ENCODE results near the gene EIF4G1.

Gene EIF4G1

DNA sequence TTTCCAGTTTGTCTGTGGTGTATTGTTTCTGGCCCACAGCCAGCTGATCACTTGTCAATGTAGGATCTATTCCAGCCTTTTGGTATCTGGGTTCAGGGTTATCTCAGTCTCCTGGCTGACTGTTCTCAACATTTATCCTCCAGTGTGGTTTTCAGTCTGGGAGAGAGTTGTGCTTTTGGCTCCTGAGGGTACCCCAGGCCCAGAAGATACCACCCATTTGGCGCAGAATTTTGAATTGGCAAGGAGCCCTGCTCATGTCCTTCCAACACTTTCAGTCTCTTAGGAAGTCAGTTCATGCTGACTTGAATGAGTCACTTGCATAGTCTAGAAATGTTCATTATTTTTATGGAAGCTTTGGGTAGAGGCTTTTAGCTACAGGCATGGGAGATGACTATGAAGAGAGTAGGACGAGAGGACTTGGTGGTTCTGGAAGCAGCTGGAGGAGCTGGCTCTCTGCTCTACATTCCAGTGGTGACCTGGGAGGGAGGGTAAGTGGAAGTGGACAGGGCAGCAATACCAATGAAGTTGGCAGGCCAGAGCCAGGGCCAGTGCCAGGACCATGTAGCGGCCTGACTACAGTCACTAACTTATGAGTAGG lies 54.3 kb downstream of the EIF4G1 start:
- no peak for DNase-seq

DNA sequence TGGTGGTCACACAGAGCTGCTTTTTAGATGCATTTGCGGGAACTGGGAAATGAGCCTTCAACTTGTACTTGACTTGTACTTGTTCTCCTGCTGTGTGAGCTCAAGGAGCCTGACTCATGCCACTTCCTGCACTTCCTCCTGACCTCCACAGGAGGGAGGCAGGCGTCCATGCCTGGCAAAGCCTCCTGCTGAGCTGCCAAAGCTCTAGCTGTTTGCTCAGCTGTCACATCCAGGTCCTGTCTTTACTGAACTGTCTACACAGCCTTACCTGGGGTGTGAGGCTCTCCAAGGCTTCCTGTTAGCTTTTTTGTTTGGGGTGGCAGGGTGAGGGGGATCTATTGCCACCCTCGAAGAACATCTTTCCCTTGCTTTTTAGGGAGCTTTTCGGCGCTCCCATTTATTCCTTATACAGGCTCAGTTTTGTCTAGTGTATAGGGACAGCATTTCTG lies 57.2 kb downstream of the EIF4G1 start:
- peak; percentile 89 for DNase-seq

DNA sequence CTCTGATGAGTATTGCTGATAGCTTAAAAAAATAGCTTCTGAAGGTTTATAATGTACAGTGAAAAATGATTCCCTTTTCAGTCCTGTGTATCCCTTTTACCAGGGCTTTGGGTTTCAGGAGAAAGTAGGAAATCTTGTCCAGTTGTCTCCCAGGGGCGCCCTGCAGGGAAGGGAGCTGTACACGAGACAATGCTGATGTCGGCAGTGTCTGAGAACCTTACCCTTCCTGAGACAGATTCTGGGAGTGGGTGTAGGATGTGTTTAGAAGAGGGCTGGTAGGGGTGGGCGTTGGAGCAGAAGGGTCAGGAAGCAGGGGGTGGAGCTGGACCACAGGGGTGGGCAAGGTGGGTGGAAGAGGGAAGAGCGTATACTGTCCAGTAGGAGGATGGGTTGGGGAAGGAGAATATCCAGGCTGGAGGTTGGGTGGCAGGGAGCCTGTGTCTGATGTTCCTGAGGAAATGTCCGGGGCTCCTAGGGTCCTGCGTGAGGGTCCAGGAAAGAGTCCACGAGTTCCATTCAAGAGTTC lies 58.0 kb downstream of the EIF4G1 start:
- no peak for DNase-seq

DNA sequence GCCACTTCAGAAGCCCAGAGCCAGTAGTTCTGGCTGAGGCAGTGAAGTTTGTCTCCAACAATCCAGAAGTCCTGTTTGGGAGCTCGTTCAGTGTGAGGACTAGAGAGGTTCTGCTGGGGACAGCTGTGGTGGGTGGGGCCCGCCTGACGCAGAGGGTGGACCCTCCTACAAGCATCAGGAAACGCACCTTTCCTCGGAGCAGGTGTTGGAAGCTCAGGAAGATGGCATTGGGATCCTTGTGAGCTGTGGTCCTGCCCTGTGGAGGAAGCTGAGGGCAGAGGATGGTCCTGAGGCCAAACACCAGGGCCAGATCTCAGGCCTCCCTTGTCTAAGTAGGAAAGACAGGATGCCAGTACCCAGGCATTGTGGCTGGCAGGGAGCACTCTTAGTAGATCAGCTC lies 58.5 kb downstream of the EIF4G1 start:
- DNase-seq, result no peak

- no peak for DNase-seq
Observed at GRCh38 chr3:184373422-184373821, 59.0 kb downstream of the EIF4G1 start.

GRCh38 chr3:184375747-184376461 lies 61.5 kb downstream of the EIF4G1 start:
- DNase-seq, result no peak

GRCh38 chr3:184377374-184377773 lies 63.0 kb downstream of the EIF4G1 start:
- DNase-seq, result no peak

DNA sequence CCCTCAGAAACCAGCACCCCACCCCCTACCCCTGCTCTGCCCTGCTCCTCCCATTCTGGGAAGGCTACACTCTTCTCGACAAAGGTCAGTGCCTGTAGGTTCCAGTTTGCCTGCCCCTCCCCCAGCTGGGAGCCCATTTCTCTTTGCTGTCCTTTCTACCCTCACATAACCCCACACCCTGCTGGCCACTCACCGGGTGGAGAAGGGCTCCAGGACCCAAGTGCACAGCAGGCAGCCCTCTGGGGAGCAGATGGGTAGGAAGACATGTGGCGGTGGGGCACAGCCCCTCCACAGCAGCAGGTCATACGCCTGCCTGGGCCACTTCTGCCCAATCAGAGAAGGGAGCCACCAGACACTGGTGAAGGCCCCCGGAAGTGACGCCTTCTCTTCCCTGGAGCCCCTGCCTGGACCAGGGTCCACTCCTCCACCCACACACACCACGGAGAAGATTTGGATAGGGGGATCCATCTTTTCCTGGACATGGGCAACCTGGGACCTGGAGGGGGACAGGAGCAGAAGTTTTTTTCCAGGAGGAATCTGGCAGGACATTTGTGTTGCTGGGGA lies 63.6 kb downstream of the EIF4G1 start, which contains the start of gene THPO:
Gene THPO (minus strand): TSS at position 326 of the 564 bp plus-strand sequence. CDS start 1,948 bp downstream, outside the sequence.
- peak; percentile 65 for DNase-seq

GRCh38 chr3:184378651-184379357 lies 64.4 kb downstream of the EIF4G1 start:
- no peak for DNase-seq

DNA sequence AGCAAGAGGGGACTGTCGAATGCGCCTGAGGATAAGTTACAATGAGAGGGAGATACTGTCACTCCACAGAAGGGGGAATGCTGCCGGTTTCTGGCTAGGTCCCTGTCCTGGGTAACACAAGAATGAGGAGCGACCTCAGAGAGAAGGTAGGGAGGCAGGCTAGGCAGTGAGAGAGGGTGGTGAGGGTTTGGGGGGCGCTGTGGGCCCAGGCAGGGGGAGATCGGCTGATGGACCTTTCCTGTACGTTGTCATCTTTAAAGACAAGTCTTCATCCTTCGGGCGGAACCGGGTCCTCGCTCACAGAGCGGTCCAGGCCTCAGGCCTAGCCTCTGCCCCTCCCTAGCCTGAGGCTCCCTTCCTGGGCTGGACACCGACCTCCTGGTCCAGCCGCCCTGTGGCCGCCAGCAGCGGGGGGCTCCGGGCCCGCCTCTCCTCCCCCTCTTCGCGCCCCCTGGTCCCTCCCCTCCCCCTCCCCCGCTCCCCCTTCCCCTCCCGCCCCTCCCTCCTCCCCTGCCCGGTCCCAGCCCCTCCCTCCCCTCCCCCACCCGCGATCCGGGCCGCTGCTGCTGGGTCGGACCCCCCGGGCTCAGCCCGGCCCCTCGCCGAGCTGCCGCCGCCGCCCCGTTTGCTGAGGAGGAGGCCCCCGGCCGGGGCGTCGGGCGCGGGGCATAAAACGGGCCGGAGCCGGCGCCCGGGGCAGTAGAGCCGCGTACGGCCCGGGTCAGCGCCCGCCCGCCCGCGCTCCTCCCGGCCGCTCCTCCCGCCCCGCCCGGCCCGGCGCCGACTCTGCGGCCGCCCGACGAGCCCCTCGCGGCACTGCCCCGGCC lies 65.2 kb downstream of the EIF4G1 start, which contains the start of gene CHRD:
Gene CHRD (plus strand): TSS at position 697 of the 827 bp plus-strand sequence. CDS start 265 bp downstream, outside the sequence.
- DNase-seq, result no peak

GRCh38 chr3:184380185-184380626 lies 65.8 kb downstream of the EIF4G1 start:
- DNase-seq, result peak; percentile 36

GRCh38 chr3:184380627-184381260 lies 66.3 kb downstream of the EIF4G1 start:
- DNase-seq, result no peak

DNA sequence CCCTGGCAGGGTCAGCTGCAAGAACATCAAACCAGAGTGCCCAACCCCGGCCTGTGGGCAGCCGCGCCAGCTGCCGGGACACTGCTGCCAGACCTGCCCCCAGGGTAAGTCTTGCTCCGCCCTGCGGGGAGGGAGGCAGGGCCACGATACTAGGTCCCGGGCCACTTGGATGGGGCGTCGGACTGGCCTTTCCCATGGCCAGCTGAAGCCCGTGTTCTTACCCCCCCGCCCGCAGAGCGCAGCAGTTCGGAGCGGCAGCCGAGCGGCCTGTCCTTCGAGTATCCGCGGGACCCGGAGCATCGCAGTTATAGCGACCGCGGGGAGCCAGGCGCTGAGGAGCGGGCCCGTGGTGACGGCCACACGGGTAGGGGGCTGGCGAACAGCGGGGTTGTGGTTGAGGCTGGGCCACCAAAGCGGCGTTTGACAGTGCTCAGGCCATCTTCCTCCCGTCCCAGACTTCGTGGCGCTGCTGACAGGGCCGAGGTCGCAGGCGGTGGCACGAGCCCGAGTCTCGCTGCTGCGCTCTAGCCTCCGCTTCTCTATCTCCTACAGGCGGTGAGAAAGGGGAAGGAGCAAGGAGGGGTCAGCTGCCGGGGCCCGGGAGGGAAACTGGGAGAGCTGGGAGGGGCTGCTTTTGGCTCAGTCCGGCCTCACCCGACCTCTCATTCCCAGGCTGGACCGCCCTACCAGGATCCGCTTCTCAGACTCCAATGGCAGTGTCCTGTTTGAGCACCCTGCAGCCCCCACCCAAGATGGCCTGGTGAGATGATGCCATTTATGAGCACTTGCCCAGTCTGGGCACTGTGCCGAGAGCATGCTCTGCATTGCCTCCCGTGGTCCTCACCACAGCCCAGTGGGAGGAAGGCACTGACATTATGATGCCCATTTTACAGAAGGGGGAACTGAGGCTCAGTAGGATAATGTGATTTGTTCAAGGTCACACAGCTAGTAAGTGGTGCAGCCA lies 67.1 kb downstream of the EIF4G1 start:
- DNase-seq, result no peak

GRCh38 chr3:184382326-184383032 lies 68.1 kb downstream of the EIF4G1 start:
- DNase-seq, result no peak

DNA sequence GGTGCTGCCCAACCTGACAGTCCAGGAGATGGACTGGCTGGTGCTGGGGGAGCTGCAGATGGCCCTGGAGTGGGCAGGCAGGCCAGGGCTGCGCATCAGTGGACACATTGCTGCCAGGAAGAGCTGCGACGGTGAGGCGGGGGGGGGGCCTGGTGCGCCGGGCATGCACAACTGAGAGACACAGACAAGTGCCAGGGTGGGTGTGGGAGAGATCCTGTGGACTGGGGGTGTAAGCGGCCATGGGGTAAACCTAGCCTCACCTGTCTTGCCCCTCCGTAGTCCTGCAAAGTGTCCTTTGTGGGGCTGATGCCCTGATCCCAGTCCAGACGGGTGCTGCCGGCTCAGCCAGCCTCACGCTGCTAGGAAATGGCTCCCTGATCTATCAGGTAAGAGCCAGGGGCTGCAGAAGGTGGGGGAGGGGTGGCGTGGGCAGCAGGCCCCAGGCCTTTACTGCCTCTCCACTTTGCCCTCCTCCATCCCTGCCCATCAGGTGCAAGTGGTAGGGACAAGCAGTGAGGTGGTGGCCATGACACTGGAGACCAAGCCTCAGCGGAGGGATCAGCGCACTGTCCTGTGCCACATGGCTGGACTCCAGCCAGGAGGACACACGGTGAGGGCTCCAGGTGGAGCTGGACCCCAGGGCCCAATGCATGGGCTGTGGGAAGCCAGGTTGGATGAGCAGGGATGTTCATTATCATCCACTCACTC lies 68.8 kb downstream of the EIF4G1 start:
- no peak for DNase-seq

DNA sequence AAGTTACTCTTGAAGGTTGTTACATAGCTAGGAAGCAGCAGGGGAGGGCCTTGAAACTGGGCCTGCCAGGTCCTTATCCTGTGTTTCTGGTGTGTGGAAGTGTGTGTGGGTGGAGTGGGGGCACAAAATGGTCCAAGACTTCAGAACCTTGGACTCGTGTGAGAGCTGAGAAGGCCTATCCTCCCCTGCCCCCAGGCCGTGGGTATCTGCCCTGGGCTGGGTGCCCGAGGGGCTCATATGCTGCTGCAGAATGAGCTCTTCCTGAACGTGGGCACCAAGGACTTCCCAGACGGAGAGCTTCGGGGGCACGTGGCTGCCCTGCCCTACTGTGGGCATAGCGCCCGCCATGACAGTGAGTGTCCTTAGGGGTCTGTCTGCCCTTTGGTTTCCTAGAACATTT lies 69.9 kb downstream of the EIF4G1 start:
- DNase-seq, result no peak
